ENCODE data around the gene ANGEL2. TPM values are rescaled to one million over a fixed set of nuclear protein-coding genes. Genes with fewer than 3 reads are reported as not detected.
"Not testable (repeated sequence)": the region's sequence is repeated elsewhere in the genome, so short reads cannot be mapped to it uniquely, and the experiment has no call there.

ANGEL2 gene
- total RNA-seq, 1 donor from 2014 or later, result 33.1 TPM

DNA sequence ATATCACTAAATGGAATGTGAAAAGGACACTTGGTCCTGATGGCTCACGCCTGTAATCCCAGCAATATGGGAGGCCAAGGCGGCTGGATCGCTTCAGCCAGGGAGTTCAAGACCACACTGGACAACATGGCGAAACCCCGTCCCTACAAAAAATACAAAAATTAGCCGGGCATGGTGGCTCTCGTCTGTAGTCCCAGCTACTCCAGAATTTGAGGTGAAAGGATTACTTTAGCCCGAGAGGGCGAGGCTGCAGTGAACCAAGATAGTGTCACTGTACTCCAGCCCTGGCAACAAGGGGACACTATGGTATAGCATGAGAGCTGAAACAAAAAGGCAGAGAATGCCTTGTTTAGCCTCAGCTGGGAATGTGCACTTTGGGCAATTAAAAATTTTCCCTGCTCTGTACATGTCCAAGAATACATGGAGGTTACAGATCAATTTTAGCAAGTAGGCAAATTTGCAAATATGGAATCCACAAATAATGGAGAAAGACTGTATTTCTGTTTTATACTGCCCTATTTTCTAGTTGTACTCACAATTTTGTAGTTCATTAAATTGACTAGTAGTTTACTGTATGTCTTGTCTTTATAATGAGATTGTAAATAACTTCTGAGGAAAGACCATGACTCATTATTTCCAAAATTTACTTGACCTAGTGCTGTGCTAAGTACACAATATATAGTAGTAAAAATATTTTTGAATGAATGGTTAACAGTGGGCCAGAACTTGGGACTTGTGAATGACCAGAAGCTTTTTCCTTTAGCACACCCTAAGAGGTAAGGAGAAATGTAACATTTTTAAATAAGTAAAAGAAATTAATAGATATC lies 2.0 kb upstream of the ANGEL2 start:
- Mint-ChIP-seq H3K4me1 (ENCODE audit: low read depth, unreplicated experiment) (no peaks in the 10 kb centered on the region), H3K27ac (ENCODE audit: unreplicated experiment) (no peak overlapping the region), H3K27me3 (ENCODE audit: unreplicated experiment) (no peaks in the 10 kb centered on the region), H3K9me3 (ENCODE audit: unreplicated experiment) (peaks cover 7% of the 10 kb centered on the region), H3K36me3 (ENCODE audit: unreplicated experiment) (no peaks in the 10 kb centered on the region), H3K4me3 (ENCODE audit: unreplicated experiment) (no peak overlapping the region)
- no peak for DNase-seq
- TF ChIP-seq, protein P1, sequence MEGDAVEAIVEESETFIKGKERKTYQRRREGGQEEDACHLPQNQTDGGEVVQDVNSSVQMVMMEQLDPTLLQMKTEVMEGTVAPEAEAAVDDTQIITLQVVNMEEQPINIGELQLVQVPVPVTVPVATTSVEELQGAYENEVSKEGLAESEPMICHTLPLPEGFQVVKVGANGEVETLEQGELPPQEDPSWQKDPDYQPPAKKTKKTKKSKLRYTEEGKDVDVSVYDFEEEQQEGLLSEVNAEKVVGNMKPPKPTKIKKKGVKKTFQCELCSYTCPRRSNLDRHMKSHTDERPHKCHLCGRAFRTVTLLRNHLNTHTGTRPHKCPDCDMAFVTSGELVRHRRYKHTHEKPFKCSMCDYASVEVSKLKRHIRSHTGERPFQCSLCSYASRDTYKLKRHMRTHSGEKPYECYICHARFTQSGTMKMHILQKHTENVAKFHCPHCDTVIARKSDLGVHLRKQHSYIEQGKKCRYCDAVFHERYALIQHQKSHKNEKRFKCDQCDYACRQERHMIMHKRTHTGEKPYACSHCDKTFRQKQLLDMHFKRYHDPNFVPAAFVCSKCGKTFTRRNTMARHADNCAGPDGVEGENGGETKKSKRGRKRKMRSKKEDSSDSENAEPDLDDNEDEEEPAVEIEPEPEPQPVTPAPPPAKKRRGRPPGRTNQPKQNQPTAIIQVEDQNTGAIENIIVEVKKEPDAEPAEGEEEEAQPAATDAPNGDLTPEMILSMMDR (IDR thresholded peaks at IDR 0.05; ENCODE audit: partially characterized antibody, unreplicated experiment), result no peak

DNA sequence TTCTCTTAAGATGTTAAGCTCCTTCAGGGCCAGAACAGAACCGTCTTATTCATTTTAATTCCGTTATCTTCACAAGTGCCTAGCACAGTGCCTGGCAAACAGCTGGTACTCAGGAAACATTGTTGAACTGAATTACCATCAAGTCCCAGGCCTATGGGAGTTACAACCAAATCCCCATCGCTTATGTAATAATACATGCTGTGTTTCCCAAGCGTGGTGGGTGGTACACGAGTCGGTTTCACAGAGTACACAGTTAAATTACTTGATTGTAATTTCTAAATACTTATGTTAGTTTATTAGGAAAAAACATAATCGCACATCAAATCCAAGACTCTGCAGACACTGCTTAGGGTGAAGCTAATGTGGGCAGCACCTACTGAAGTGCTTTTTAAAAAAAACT lies 1.0 kb downstream of the ANGEL2 start:
- peak overlapping the region; percentile 98 for H3K27ac Mint-ChIP-seq (ENCODE audit: unreplicated experiment)

DNA sequence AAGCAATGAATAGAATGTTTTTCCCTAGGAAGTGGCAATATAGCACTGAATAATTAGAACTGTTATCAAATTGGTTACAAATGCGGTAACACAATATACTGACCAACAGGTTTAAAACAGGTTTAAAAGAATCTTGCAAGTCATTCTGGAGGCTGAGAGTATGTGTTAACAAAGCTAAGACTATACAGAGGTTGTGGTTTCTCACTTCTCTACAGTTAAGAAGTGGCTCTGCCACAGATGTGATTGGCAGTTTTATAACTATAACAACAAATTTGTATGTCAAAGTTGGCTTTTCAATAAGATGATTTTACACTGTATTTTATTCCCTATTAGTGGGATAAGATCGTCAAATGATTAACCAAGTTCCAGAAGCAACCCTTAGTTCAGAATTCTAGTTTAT lies 7.1 kb downstream of the ANGEL2 start:
- TF ChIP-seq, protein P1 (IDR thresholded peaks at IDR 0.05; ENCODE audit: partially characterized antibody, unreplicated experiment), result no peak

More for the DNA sequence above, 1.0 kb downstream of the ANGEL2 start:
- Mint-ChIP-seq H3K9me3 (ENCODE audit: unreplicated experiment) (peaks cover 7% of the 10 kb centered on the region), H3K4me1 (ENCODE audit: low read depth, unreplicated experiment) (no peaks in the 10 kb centered on the region), H3K4me3 (ENCODE audit: unreplicated experiment) (peak overlapping the region; percentile 99), H3K27me3 (ENCODE audit: unreplicated experiment) (no peaks in the 10 kb centered on the region), H3K36me3 (ENCODE audit: unreplicated experiment) (no peaks in the 10 kb centered on the region)
- DNase-seq, result no peak
- TF ChIP-seq, protein P1 (IDR thresholded peaks at IDR 0.05; ENCODE audit: partially characterized antibody, unreplicated experiment), result no peak

GRCh38 chr1:213003256-213003655 lies 12.4 kb downstream of the ANGEL2 start:
- H3K4me1 Mint-ChIP-seq (ENCODE audit: low read depth, unreplicated experiment), result no peaks in the 10 kb centered on the region

More for the DNA sequence above, 7.1 kb downstream of the ANGEL2 start:
- no peak for DNase-seq
- no peaks in the 10 kb centered on the region for H3K27me3 Mint-ChIP-seq (ENCODE audit: unreplicated experiment)
- no peak overlapping the region for H3K27ac Mint-ChIP-seq (ENCODE audit: unreplicated experiment)
- no peak overlapping the region for H3K4me3 Mint-ChIP-seq (ENCODE audit: unreplicated experiment)
- H3K9me3 Mint-ChIP-seq (ENCODE audit: unreplicated experiment), result no peaks in the 10 kb centered on the region
- no peaks in the 10 kb centered on the region for H3K4me1 Mint-ChIP-seq (ENCODE audit: low read depth, unreplicated experiment)
- H3K36me3 Mint-ChIP-seq (ENCODE audit: unreplicated experiment), result no peaks in the 10 kb centered on the region

GRCh38 chr1:212994926-212995325 lies 20.7 kb downstream of the ANGEL2 start:
- Mint-ChIP-seq H3K27ac (ENCODE audit: unreplicated experiment) (no peak overlapping the region), H3K36me3 (ENCODE audit: unreplicated experiment) (no peaks in the 10 kb centered on the region), H3K4me1 (ENCODE audit: low read depth, unreplicated experiment) (peaks cover 5% of the 10 kb centered on the region), H3K27me3 (ENCODE audit: unreplicated experiment) (no peaks in the 10 kb centered on the region), H3K9me3 (ENCODE audit: unreplicated experiment) (no peaks in the 10 kb centered on the region), H3K4me3 (ENCODE audit: unreplicated experiment) (no peak overlapping the region)
- TF ChIP-seq, protein P1 (IDR thresholded peaks at IDR 0.05; ENCODE audit: partially characterized antibody, unreplicated experiment), result no peak
- no peak for DNase-seq

More at GRCh38 chr1:213003256-213003655, 12.4 kb downstream of the ANGEL2 start:
- DNase-seq, result no peak
- Mint-ChIP-seq H3K36me3 (ENCODE audit: unreplicated experiment) (no peaks in the 10 kb centered on the region), H3K27ac (ENCODE audit: unreplicated experiment) (no peak overlapping the region), H3K9me3 (ENCODE audit: unreplicated experiment) (no peaks in the 10 kb centered on the region), H3K27me3 (ENCODE audit: unreplicated experiment) (no peaks in the 10 kb centered on the region), H3K4me3 (ENCODE audit: unreplicated experiment) (no peak overlapping the region)
- TF ChIP-seq, protein P1 (IDR thresholded peaks at IDR 0.05; ENCODE audit: partially characterized antibody, unreplicated experiment), result no peak

DNA sequence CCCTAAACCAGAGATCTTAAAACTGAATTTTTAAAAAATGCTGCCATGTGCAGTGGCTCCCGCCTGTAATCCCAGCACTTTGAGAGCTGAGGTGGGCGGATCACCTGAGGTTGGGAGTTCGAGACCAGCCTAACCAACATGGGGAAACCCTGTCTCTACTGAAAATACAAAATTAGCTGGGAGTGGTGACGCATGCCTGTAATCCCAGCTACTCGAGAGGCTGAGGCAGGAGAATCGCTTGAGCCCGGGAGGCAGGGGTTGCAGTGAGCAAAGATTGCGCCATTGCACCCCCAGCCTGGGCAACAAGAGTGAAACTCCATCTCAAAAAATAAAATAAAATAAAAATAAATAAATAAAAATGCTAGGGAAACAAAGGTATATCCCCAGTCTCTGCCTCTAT lies 21.7 kb downstream of the ANGEL2 start:
- H3K4me3 Mint-ChIP-seq (ENCODE audit: unreplicated experiment); H3K9me3 Mint-ChIP-seq (ENCODE audit: unreplicated experiment); H3K36me3 Mint-ChIP-seq (ENCODE audit: unreplicated experiment); DNase-seq; H3K4me1 Mint-ChIP-seq (ENCODE audit: low read depth, unreplicated experiment); H3K27ac Mint-ChIP-seq (ENCODE audit: unreplicated experiment); H3K27me3 Mint-ChIP-seq (ENCODE audit: unreplicated experiment): not testable (repeated sequence)
